HG02973 (cell line): Measurements from ENCODE around the gene MYO15A.

Source experiments
- ATAC-seq: cut with Tn5 transposase; IDR thresholded peaks from one replicate; pipeline ENCODE4 v1.9.1; 2021; ENCODE audit warnings: moderate library complexity; ENCODE audit not compliant: unreplicated experiment

Gene MYO15A

GRCh38 chr17:18182978-18183333, 74.4 kb downstream of the MYO15A start:
- peak; percentile 23 for ATAC-seq

- ATAC-seq = peak; percentile 80
Measured at GRCh38 chr17:18183334-18184142, 75.0 kb downstream of the MYO15A start, which contains the start of gene ALKBH5. Gene ALKBH5 (plus strand): TSS chr17:18183828. CDS start chr17:18184244, 416 bp downstream.

DNA sequence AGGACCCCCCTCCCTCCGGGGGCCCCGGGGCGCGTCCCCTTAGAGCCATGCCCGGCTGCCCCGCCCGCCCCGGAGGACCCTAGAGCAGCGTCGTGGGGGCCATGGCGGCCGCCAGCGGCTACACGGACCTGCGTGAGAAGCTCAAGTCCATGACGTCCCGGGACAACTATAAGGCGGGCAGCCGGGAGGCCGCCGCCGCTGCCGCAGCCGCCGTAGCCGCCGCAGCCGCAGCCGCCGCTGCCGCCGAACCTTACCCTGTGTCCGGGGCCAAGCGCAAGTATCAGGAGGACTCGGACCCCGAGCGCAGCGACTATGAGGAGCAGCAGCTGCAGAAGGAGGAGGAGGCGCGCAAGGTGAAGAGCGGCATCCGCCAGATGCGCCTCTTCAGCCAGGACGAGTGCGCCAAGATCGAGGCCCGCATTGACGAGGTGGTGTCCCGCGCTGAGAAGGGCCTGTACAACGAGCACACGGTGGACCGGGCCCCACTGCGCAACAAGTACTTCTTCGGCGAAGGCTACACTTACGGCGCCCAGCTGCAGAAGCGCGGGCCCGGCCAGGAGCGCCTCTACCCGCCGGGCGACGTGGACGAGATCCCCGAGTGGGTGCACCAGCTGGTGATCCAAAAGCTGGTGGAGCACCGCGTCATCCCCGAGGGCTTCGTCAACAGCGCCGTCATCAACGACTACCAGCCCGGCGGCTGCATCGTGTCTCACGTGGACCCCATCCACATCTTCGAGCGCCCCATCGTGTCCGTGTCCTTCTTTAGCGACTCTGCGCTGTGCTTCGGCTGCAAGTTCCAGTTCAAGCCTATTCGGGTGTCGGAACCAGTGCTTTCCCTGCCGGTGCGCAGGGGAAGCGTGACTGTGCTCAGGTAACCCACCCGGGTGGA, 75.8 kb downstream of the MYO15A start:
- no peak for ATAC-seq

GRCh38 chr17:18185391-18185790, 76.8 kb downstream of the MYO15A start:
- ATAC-seq = no peak

DNA sequence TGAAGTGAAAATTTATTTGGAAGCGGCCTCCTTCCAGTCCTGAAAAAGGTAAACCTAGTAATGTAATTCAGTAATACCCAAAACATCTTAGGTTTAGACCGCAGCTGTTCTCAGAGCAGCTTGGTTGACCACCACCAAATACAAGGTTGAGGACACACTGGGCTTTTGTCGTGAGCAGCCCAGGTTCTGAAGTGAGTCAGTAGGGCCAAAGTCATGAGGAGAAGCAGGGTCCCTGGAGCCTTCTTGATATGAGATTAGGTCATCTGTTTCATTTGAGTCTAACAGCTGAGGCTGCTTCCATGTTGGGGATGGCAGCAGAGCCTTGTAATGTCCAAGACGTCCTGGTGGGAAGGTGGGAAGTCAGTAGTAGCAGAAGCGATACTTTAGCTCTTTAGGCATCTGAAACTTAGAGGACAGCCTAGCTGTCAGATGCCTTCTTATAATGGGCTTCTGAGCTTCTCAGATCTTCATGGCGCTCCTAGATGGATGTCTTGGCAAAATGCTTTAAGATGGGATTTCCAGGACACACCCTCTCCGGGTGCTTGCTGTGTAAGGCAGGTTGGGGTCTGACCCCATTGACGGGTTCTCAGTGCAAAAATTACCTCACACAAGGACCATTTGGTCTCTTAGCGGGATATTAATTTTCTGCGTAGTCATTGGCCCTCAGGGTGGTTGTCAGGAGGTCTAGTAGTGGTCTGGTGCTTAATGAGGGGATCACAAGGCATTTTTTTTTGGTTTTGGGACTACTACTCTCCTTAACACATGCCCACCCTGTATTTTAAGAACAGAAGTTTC, 77.5 kb downstream of the MYO15A start:
- ATAC-seq = no peak

DNA sequence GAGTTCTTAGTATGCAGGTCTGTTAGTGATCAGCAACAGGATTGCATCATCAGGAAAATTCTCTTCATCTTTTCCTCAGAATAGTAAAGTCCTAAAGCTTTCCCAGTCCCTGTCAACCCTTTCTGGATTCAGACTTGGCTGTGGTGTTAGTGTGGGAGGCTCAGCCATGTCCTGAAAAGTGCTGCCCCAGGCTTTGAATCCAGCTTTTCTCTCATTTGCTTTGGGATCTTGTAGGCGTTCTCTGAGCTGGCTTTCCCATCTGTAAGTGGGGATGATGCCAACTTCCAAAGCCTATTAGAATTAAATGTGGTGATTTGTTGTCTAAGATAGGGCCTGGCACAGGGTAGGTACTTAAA, 78.0 kb downstream of the MYO15A start:
- ATAC-seq = no peak

DNA sequence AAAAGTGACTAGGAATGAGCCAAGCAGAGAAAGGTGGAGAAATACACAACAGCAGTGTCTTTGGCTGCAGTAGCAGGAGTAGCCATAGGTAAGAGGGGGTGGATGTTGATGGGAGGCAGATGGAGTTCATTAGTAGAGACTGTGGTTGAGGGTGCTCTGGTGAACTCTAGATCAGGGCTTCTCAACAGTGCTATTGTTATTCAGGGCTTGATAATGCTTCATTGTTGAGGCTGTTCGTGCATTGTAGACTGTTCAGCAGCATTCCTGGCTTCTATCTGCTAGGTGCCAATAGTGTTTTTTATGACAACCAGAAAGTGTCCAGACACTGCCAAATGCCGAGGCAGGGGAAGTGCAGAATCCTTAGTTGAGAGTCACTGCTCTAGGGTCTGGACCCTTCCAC, 78.7 kb downstream of the MYO15A start:
- no peak for ATAC-seq

GRCh38 chr17:18187821-18188761, 79.5 kb downstream of the MYO15A start:
- ATAC-seq = no peak

GRCh38 chr17:18190628-18191235, 82.2 kb downstream of the MYO15A start:
- ATAC-seq = no peak

- no peak for ATAC-seq
Measured at GRCh38 chr17:18191236-18191667, 82.7 kb downstream of the MYO15A start.

DNA sequence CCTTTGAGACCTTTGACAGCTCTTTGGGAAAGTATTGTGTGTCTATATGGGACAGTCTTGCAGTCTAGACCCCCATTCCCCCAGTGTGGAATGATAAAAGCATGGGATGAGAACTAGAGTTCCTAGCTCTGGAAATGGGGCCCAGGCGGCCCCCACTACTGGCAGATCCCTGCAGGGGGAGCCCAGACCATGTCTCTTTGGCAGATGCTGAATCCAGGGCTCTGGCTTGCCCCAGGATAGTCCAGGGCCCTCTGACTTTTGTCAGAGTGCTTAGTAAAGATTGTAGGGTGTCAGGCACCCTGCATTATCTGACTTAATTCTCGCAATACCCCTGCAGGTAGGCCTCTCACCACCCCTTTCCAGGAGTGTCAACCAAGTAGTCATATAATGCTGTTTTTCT, 83.4 kb downstream of the MYO15A start:
- ATAC-seq = no peak

DNA sequence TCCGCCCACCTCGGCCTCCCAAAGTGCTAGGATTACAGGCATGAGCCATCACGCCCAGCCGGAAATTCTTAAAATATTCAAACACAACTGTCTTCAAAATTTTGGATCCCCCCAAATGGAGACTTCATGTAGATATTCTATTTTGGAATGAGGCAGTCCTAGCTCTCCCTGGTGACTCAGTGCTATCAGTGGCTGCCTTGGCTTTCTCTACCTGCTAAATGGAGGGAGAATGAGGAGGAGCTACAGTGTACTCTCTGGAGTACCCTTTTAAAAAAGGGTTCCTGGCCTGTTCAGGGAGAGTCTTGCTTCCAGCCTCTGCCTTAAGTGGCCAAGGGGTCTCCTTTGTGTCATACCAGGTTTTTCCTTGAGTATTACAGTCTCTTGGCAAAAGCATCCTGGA, 85.8 kb downstream of the MYO15A start:
- no peak for ATAC-seq

- no peak for ATAC-seq
Measured at GRCh38 chr17:18194804-18195203, 86.2 kb downstream of the MYO15A start.

- ATAC-seq = no peak
Measured at GRCh38 chr17:18195246-18195645, 86.7 kb downstream of the MYO15A start.

- no peak for ATAC-seq
Measured at GRCh38 chr17:18197535-18198194, 89.1 kb downstream of the MYO15A start.

DNA sequence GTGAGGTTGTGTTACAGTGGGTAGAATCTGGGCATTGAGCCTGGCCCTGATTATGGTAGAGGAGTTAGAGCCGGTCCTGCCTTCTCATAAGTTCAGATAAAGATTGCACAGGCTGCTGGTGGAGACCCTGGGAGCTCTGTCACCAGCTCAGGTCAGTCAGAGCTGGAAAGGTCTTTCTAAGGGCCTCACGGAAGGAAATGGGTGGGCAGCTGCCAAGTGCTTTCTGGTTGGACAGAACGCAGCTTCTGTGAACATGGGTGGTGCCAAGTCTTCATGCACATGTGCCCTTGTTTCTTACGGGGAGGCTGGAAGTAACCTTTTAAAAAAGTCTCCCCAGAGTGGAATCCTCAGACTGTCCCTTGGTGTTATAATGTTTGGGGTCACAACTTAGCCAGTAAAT, 90.0 kb downstream of the MYO15A start:
- ATAC-seq = no peak

DNA sequence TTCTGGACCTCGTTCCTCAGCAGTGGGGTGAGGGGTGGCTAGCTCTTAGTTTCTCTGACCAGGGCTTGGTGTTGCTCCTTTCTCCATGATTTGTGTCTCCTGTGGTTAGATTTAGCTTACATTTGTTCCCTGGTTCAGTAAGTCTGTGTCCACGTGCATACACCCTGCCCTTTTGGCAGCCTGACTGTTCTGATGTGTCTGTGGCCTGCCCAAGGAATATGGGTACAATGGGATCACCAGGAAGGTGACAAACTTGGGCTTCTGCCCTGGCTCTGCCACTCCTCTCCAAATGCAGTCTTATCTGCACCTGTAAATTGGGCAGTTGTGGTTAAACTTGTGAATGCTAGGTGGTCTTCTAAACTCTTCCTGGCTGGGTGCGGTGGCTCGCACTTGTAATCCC, 92.6 kb downstream of the MYO15A start:
- ATAC-seq = no peak

- ATAC-seq = no peak
Measured at GRCh38 chr17:18203308-18203707, 94.8 kb downstream of the MYO15A start.

DNA sequence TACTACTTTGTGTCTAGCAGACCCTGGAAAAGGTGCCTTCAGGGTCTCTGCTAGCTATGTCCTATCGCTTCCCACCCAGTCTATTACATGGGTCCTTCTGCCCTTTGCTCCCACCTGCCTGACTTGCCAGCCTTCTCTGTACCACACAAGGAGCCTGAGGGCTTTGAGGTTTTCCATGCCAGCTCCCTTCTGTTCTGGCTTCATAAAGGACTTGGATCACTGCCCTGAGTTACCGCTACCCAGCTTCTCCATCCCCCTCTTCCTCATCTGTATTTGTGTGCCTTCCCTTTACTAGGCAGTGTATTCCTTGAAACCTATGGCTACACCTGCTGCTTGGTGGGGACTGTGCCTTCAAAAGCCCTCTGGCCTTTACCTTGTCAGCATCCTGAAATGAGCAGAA, 97.3 kb downstream of the MYO15A start:
- ATAC-seq = no peak
